Epidermal melanocyte (primary cell): ENCODE measurements around the gene DCLK2.

Experiments
- DNase-seq: peaks from one replicate; pipeline ENCODE4 v3.0.0; 2011; ENCODE audit warnings: low spot score; ENCODE audit not compliant: insufficient read length

DCLK2 gene

GRCh38 chr4:150078041-150078578 lies at the start of gene DCLK2:
DCLK2 (plus strand) TSS chr4:150078445; CDS start chr4:150079028, 583 bp downstream.
- peak; percentile 64 for DNase-seq

GRCh38 chr4:150032541-150032940 lies 45.7 kb upstream of the DCLK2 start:
- DNase-seq, result no peak

- no peak for DNase-seq
Measured at GRCh38 chr4:150033081-150033480, 45.2 kb upstream of the DCLK2 start.

- DNase-seq, result no peak
Measured at GRCh38 chr4:150033901-150034300, 44.3 kb upstream of the DCLK2 start.

GRCh38 chr4:150037251-150037856 lies 40.9 kb upstream of the DCLK2 start:
- no peak for DNase-seq

GRCh38 chr4:150038335-150039076 lies 39.7 kb upstream of the DCLK2 start:
- no peak for DNase-seq

GRCh38 chr4:150039274-150040127 lies 38.7 kb upstream of the DCLK2 start:
- no peak for DNase-seq

- no peak for DNase-seq
Measured at GRCh38 chr4:150044517-150044916, 33.7 kb upstream of the DCLK2 start.

- no peak for DNase-seq
Measured at GRCh38 chr4:150045410-150045809, 32.8 kb upstream of the DCLK2 start.

GRCh38 chr4:150046728-150047217 lies 31.5 kb upstream of the DCLK2 start:
- DNase-seq, result no peak

GRCh38 chr4:150047546-150047945 lies 30.7 kb upstream of the DCLK2 start:
- no peak for DNase-seq

- no peak for DNase-seq
Measured at GRCh38 chr4:150049682-150050081, 28.6 kb upstream of the DCLK2 start.

GRCh38 chr4:150050566-150050965 lies 27.7 kb upstream of the DCLK2 start:
- no peak for DNase-seq

GRCh38 chr4:150051111-150051510 lies 27.1 kb upstream of the DCLK2 start:
- no peak for DNase-seq

- DNase-seq, result no peak
Measured at GRCh38 chr4:150055467-150055866, 22.8 kb upstream of the DCLK2 start.

- no peak for DNase-seq
Measured at GRCh38 chr4:150056569-150056968, 21.7 kb upstream of the DCLK2 start.

- DNase-seq, result no peak
Measured at GRCh38 chr4:150061086-150061776, 17.0 kb upstream of the DCLK2 start.

- no peak for DNase-seq
Measured at GRCh38 chr4:150063128-150063527, 15.1 kb upstream of the DCLK2 start.

GRCh38 chr4:150065740-150066139 lies 12.5 kb upstream of the DCLK2 start:
- no peak for DNase-seq

- no peak for DNase-seq
Measured at GRCh38 chr4:150067859-150068258, 10.4 kb upstream of the DCLK2 start.

GRCh38 chr4:150068300-150068960 lies 9.8 kb upstream of the DCLK2 start:
- no peak for DNase-seq
